K562 (cell line): ENCODE data around the gene GARIN5B.

Source experiments
- CC2D1A ChIP-seq: fragments of 450-650 bp; IDR thresholded peaks from 2 replicates; pipeline ENCODE4 v1.6.1; 2017; ENCODE audit warnings: mild to moderate bottlenecking
- CHD2 ChIP-seq: IDR thresholded peaks from 2 replicates; pipeline ENCODE4 v1.6.1; 2011; ENCODE audit warnings: low read depth, low read length
- EP300 ChIP-seq: IDR thresholded peaks from 2 replicates; pipeline ENCODE4 v1.6.1; 2012; ENCODE audit warnings: low read length, improper control_type of control experiment
- KAT2B ChIP-seq: IDR thresholded peaks from one replicate; pipeline ENCODE4 v1.6.1; 2012; ENCODE audit warnings: low read depth, mild to moderate bottlenecking, control low read depth, inconsistent platforms, low read length, moderate library complexity
- KHSRP ChIP-seq: fragments of 450-650 bp; IDR thresholded peaks from 2 replicates; pipeline ENCODE4 v1.6.1; 2017

DNA sequence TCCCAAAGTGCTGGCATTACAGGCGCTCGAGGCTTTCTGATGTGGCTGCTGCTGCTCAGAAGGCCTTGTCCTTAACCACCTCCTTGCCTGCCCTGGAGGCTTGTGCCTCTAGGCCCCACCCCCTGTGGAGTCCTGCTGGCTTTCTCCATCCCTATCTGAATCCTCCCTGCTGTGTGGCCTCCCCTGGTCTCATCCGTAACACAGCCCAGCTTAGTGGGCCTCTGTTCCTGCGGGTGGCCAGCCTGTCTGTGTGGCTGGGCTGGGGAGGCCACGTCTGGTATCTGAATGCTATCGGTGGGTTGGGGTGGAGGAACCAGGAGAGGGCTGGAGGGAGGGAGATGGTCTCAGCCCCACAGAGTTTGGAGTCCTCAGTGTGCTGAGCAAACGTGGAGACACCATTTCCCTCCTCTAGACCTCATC, 27.4 kb upstream of the GARIN5B start:
- TF ChIP-seq CHD2 (peak; percentile 21; the same call in 1 of the 2 replicates), CC2D1A (no peak), KAT2B (no peak), EP300 (no peak), KHSRP (no peak)
